ENCODE measurements around the gene CORO2B.

GRCh38 chr15:68593828-68594532, 15.2 kb downstream of the CORO2B start:
- TF ChIP-seq, protein P1, sequence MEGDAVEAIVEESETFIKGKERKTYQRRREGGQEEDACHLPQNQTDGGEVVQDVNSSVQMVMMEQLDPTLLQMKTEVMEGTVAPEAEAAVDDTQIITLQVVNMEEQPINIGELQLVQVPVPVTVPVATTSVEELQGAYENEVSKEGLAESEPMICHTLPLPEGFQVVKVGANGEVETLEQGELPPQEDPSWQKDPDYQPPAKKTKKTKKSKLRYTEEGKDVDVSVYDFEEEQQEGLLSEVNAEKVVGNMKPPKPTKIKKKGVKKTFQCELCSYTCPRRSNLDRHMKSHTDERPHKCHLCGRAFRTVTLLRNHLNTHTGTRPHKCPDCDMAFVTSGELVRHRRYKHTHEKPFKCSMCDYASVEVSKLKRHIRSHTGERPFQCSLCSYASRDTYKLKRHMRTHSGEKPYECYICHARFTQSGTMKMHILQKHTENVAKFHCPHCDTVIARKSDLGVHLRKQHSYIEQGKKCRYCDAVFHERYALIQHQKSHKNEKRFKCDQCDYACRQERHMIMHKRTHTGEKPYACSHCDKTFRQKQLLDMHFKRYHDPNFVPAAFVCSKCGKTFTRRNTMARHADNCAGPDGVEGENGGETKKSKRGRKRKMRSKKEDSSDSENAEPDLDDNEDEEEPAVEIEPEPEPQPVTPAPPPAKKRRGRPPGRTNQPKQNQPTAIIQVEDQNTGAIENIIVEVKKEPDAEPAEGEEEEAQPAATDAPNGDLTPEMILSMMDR (IDR thresholded peaks at IDR 0.05; ENCODE audit: insufficient read depth, low read length, poor library complexity, severe bottlenecking) = no peak
- no peak for TF ChIP-seq EZH2phosphoT487 (conservative IDR thresholded peaks at IDR 0.05; ENCODE audit: low read length)
